ENCODE measurements around the gene CLCNKA.

Gene CLCNKA

GRCh38 chr1:16047791-16048475, 26.1 kb downstream of the CLCNKA start:
- TF ChIP-seq EZH2 (IDR thresholded peaks at IDR 0.05; ENCODE audit: borderline replicate concordance, low read length) (no peak), CTCF (IDR thresholded peaks at IDR 0.05; ENCODE audit: low read length) (no peak)
- H3K79me2 ChIP-seq (ENCODE audit: insufficient read depth, low read length), result no peaks in the 10 kb centered on the region
- H3K27ac ChIP-seq (ENCODE audit: low read depth, low read length, poor library complexity, severe bottlenecking), result no peak overlapping the region
- no peaks in the 10 kb centered on the region for H4K20me1 ChIP-seq (ENCODE audit: insufficient read depth, low read length)
- H3K4me1 ChIP-seq (ENCODE audit: insufficient read depth, low read length, severe bottlenecking), result no peaks in the 10 kb centered on the region
- H2AFZ ChIP-seq (ENCODE audit: low read length), result no peak overlapping the region
- H3K36me3 ChIP-seq (ENCODE audit: insufficient read depth, low read length), result no peaks in the 10 kb centered on the region
- no peak overlapping the region for H3K4me3 ChIP-seq (ENCODE audit: low read depth, low read length, poor library complexity, severe bottlenecking)
- H3K9ac ChIP-seq (ENCODE audit: low read length), result no peak overlapping the region
- no peaks in the 10 kb centered on the region for H3F3A ChIP-seq (ENCODE audit: insufficient read depth, low read length)
- H3K4me2 ChIP-seq (ENCODE audit: low read length), result no peak overlapping the region
- no peaks in the 10 kb centered on the region for H3K9me2 ChIP-seq (ENCODE audit: low read depth, low read length)
- no peaks in the 10 kb centered on the region for H3K9me3 ChIP-seq (ENCODE audit: low read length)
- no peaks in the 10 kb centered on the region; the same call in 1 of the 2 replicates for H3K27me3 ChIP-seq (ENCODE audit: insufficient read depth, low read length)

- Histone ChIP-seq H3K27ac (ENCODE audit: low read depth, low read length, poor library complexity, severe bottlenecking) (no peak overlapping the region), H3K4me3 (ENCODE audit: low read depth, low read length, poor library complexity, severe bottlenecking) (no peak overlapping the region), H3K36me3 (ENCODE audit: insufficient read depth, low read length) (no peaks in the 10 kb centered on the region), H3K9me2 (ENCODE audit: low read depth, low read length) (no peaks in the 10 kb centered on the region), H3K4me1 (ENCODE audit: insufficient read depth, low read length, severe bottlenecking) (no peaks in the 10 kb centered on the region), H3K79me2 (ENCODE audit: insufficient read depth, low read length) (no peaks in the 10 kb centered on the region), H3K4me2 (ENCODE audit: low read length) (no peak overlapping the region), H4K20me1 (ENCODE audit: insufficient read depth, low read length) (no peaks in the 10 kb centered on the region), H3F3A (ENCODE audit: insufficient read depth, low read length) (no peaks in the 10 kb centered on the region), H3K9ac (ENCODE audit: low read length) (no peak overlapping the region), H3K9me3 (ENCODE audit: low read length) (no peaks in the 10 kb centered on the region), H2AFZ (ENCODE audit: low read length) (no peak overlapping the region), H3K27me3 (ENCODE audit: insufficient read depth, low read length) (no peaks in the 10 kb centered on the region; the same call in 1 of the 2 replicates)
- TF ChIP-seq EZH2 (IDR thresholded peaks at IDR 0.05; ENCODE audit: borderline replicate concordance, low read length), result no peak
- no peak for TF ChIP-seq CTCF (IDR thresholded peaks at IDR 0.05; ENCODE audit: low read length)
Measured at GRCh38 chr1:16048573-16049189, 26.8 kb downstream of the CLCNKA start.

- no peak overlapping the region for H3K4me3 ChIP-seq (ENCODE audit: low read depth, low read length, poor library complexity, severe bottlenecking)
- no peak overlapping the region for H3K9ac ChIP-seq (ENCODE audit: low read length)
- H3K27ac ChIP-seq (ENCODE audit: low read depth, low read length, poor library complexity, severe bottlenecking), result no peak overlapping the region
- H3K27me3 ChIP-seq (ENCODE audit: insufficient read depth, low read length), result no peaks in the 10 kb centered on the region; the same call in 1 of the 2 replicates
- no peak overlapping the region for H2AFZ ChIP-seq (ENCODE audit: low read length)
- H3K4me2 ChIP-seq (ENCODE audit: low read length), result no peak overlapping the region
- no peaks in the 10 kb centered on the region for H4K20me1 ChIP-seq (ENCODE audit: insufficient read depth, low read length)
- no peaks in the 10 kb centered on the region for H3K9me2 ChIP-seq (ENCODE audit: low read depth, low read length)
- TF ChIP-seq EZH2 (IDR thresholded peaks at IDR 0.05; ENCODE audit: borderline replicate concordance, low read length) (no peak), CTCF (IDR thresholded peaks at IDR 0.05; ENCODE audit: low read length) (no peak)
- H3K4me1 ChIP-seq (ENCODE audit: insufficient read depth, low read length, severe bottlenecking), result no peaks in the 10 kb centered on the region
- no peaks in the 10 kb centered on the region for H3K9me3 ChIP-seq (ENCODE audit: low read length)
- no peaks in the 10 kb centered on the region for H3K79me2 ChIP-seq (ENCODE audit: insufficient read depth, low read length)
- no peaks in the 10 kb centered on the region for H3F3A ChIP-seq (ENCODE audit: insufficient read depth, low read length)
- H3K36me3 ChIP-seq (ENCODE audit: insufficient read depth, low read length), result no peaks in the 10 kb centered on the region
Measured at GRCh38 chr1:16050328-16050727, 28.5 kb downstream of the CLCNKA start.

Measured in OCI-LY1 (cell line).